NB4 (cell line): ENCODE data around the gene ERCC2.
"Not testable (repeated sequence)": the region's sequence is repeated elsewhere in the genome, so short reads cannot be mapped to it uniquely, and the experiment has no call there.

ENCODE experiments used
- CTCF ChIP-seq: IDR thresholded peaks from one replicate; pipeline ENCODE4 v1.5.1; 2012; ENCODE audit warnings: low read depth, low read length
- POLR2A ChIP-seq: IDR thresholded peaks from 2 replicates; pipeline ENCODE4 v1.6.1; 2011; ENCODE audit warnings: mild to moderate bottlenecking; ENCODE audit not compliant: insufficient read length; ENCODE audit errors: extremely low read depth

- TF ChIP-seq POLR2A, CTCF: not testable (repeated sequence)
Observed at GRCh38 chr19:45312285-45312684, 58.1 kb downstream of the ERCC2 start.
